ENCODE measurements around the gene RAB3GAP2.
"Not testable (repeated sequence)": the region's sequence is repeated elsewhere in the genome, so short reads cannot be mapped to it uniquely, and the experiment has no call there.

Gene RAB3GAP2, protein sequence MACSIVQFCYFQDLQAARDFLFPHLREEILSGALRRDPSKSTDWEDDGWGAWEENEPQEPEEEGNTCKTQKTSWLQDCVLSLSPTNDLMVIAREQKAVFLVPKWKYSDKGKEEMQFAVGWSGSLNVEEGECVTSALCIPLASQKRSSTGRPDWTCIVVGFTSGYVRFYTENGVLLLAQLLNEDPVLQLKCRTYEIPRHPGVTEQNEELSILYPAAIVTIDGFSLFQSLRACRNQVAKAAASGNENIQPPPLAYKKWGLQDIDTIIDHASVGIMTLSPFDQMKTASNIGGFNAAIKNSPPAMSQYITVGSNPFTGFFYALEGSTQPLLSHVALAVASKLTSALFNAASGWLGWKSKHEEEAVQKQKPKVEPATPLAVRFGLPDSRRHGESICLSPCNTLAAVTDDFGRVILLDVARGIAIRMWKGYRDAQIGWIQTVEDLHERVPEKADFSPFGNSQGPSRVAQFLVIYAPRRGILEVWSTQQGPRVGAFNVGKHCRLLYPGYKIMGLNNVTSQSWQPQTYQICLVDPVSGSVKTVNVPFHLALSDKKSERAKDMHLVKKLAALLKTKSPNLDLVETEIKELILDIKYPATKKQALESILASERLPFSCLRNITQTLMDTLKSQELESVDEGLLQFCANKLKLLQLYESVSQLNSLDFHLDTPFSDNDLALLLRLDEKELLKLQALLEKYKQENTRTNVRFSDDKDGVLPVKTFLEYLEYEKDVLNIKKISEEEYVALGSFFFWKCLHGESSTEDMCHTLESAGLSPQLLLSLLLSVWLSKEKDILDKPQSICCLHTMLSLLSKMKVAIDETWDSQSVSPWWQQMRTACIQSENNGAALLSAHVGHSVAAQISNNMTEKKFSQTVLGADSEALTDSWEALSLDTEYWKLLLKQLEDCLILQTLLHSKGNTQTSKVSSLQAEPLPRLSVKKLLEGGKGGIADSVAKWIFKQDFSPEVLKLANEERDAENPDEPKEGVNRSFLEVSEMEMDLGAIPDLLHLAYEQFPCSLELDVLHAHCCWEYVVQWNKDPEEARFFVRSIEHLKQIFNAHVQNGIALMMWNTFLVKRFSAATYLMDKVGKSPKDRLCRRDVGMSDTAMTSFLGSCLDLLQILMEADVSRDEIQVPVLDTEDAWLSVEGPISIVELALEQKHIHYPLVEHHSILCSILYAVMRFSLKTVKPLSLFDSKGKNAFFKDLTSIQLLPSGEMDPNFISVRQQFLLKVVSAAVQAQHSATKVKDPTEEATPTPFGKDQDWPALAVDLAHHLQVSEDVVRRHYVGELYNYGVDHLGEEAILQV (N-terminal part only)

DNA sequence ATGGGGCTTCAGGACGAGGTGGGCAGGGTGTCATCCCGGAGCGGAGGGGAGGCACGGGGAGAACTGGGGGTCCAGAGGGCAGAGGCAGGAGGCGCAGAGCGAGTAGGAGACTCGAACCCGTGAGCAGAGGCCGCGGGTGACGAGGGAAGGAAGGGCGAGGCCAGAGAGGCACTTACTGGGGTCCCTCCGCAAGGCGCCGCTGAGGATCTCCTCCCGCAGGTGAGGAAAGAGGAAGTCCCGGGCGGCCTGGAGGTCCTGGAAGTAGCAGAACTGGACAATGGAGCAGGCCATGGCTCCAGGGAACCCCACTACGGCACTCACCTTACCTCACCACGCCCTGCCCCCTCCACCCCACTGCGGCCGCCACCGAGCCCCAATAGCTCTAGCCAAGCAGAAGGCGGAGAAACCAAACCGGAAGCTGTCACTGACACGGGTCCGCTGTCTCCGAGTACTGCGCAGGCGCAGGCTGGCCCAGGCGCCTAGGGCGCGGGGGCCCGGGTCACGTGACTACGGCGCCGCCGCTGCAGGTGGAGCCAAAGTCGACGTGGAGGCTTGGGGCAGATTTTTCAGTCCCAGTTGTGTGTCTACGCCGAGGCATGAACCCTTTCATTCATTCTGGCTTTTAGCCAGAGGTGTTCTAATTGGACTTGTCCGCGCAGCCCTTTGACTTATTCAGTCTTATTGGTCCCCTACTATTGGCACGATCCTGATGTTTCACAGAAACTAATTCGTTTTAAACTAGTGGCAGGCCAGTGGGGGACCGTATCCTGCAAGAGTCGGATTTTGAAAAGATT is at the start of gene RAB3GAP2:
TSS of gene RAB3GAP2 (minus strand) at position 407 of the 794 bp plus-strand sequence. CDS start at position 291, 116 bp downstream.
- DNase-seq, result peak; percentile 95

DNA sequence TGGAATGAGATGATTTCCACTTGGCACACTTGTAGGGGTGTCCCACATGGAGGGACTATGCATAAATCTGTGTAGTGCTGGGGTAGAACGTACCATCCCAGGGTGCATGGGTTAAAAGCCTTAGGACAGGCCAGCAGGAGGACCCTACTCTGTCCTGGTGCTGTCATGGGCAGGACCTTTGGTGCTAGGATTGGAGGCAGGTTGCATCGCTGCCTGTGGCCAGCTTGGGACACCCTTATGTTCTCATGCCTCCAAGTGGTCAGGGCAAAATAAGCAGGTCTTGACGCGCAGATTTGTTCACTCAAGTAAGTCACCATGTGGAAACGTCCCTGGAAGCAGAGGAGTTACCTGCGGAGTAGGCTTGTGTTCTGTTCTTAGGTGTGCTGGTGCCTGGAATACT is 49.5 kb upstream of the RAB3GAP2 start:
- no peak for DNase-seq

DNA sequence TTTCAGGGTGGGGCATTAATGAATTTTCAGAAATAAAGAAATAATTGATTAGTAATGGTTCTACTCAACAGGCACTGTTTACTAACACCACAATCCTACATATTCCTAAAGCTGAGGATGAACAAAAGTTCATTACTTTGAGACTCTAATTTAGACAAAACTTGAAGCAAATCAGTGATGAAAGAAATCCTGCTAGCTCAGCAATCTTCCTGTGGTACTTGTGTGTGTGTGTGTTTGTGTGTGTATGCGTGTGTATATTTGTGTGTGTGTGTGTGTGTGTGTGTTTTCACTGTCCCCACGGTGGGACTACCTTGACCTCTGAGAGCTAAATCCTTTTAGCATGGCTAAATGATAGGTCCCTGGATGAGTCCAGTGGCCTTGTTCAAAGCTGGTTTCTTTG is 48.5 kb upstream of the RAB3GAP2 start:
- DNase-seq, result no peak

DNA sequence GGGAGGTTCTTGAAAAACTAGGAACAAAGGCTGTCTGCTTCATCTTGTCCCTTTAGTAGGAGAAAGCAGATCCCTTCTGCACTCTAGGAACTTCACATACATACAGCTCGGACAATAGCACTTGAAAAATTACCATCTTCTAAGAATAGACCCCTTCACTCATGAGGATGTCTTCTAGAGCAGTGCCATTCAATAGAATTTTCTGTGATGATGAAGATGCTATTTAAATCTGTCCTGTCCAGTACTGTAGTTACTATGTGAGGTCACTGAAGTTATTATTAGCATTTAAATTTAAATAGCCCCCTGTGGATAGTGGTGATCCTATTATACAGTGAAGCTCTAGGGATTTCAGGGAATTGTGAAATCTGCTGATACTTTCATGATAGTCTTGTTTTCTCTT is 46.4 kb upstream of the RAB3GAP2 start:
- DNase-seq, result no peak

DNA sequence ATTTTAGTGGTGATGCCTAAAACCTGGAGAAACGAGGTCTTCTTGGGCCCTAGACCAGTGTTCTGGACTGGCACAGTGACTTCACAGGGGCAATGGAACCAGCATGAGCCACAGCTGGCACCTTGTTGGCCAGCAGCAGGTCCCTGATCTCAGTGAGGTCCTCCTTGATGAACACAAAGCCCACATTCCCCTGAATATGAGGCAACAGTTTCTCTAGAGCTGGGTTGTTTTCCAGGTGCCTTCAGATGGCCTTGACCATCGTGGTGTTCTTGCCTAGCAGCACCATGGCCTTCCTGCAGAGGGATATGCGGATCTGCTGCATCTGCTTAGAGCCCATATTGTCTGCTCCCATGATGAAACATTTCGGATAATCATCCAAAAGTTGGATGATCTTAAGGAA is 44.9 kb upstream of the RAB3GAP2 start:
- DNase-seq, result no peak

DNA sequence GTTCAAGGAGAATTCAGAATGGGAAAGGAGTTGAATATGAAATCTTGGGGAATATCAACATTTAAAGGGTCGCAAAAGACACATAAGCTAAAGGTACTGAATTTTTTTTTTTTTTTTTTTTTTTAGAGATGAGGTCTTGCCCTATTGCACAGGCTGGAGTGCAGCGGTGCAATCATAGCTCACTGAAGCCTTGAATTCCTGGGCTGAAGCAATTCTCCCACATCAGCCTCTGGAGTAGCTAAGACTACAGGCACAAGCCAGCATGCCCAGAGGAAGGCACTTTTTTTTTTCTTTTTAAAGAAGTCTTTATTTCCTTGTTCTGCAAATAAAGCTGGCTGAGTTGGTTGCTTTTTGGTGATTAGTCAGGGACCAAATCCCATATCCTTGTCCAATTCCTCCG is 44.1 kb upstream of the RAB3GAP2 start:
- no peak for DNase-seq

DNA sequence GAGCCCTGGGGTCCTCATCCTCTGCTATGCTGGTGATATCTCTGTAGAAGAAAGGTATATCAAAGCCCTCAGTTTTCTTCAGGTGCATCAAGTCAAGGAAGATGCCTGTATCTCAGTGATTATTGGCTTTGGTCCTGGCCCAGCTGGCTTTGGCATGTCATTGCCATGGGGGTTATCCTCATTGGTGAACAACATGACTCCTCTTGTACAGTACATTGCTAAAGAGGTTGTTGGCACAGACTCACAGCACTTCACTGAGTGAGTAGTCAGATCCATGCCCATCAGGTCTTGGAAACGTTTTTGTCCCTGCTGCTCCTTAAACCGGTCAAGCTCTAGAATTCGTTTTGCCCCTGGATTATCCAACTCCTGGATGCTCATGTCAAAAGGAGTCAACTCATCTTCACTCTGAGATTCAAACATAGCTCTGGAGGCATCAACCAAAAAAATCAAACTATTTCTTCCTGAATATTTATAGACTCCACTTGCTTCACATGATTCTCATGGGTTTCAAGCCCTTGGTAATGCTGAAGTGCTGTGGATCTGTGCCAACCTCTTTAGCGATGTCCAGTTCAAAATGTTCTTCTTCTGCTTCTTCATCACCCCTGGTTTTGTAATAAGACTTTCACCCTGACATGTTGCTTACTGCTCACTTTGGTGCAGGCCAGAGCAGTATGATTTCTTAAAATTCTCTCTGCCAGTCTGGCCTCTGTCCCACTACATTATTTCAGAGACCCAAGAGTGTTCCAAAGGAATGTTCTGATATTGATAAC is 43.0 kb upstream of the RAB3GAP2 start:
- no peak for DNase-seq

DNA sequence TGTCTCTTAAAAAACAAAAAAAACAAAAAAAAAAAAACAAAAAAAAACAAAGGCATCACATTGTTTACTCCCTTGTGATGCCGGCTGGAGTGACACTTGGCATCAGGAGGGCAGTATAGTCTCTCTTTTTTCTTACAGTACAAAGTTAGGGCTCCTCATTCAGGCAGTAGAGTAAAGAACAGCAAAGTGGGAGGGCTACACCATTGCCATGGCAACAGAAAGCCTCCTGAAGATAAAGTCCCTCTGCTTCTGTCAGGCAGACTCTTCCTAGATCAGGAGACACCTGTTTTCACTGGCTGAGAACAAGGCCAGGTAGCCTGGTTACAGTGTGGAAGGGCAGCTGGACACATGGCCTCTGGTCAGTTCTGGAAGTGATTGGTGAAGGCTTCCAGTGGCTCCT is 41.3 kb upstream of the RAB3GAP2 start:
- DNase-seq, result no peak

DNA sequence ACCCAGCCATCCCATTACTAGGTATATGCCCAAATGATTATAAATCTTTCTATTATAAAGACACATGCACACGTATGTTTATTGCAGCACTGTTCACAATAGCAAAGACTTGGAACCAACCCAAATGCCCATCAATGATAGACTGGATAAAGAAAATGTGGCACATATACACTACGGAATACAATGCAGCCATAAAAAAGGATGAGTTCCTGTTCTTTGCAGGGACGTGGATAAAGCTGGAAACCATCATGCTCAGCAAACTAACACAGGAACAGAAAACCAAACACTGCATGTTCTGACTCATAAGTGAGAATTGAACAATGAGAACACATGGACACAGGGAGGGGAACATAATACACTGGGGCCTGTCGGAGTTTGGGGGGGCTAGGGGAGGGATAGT is 37.9 kb upstream of the RAB3GAP2 start:
- not testable (repeated sequence) for DNase-seq

DNA sequence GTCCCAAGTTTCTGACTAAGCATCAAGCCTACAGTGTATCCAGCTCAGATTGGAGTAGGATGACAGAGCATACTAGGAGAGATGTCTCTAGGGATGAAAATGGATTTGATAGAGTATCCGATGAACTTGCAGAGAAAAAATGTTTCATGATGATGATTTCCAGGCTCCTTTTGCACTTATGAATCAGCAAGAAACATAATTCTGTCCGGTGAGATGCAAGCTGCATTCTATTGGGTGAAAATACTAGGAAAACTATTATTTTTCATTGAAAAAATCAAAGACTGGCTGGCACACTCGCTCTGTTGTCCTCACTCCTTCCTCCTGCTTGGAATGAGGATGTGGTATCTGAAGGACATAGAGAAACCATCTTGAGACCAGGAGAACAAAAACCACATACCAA is 35.4 kb upstream of the RAB3GAP2 start:
- no peak for DNase-seq

DNA sequence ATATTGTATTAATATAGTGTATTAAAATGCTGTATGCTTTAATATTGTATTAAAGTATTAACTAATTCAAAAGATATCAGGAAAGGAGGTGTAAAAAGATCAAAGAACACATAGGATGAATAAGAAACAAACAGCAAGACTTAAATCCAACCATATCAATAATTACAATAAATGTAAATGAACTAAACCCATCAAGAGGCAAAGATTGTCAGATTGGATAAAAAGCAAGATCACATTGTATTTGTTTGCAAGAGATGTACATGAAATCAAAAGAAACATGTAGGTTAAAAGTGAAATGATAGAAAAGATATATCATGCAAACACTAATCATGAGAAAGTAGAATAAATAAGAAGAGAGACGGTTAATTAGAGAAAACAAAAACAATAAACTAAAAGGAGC is 34.1 kb upstream of the RAB3GAP2 start:
- DNase-seq, result no peak

DNA sequence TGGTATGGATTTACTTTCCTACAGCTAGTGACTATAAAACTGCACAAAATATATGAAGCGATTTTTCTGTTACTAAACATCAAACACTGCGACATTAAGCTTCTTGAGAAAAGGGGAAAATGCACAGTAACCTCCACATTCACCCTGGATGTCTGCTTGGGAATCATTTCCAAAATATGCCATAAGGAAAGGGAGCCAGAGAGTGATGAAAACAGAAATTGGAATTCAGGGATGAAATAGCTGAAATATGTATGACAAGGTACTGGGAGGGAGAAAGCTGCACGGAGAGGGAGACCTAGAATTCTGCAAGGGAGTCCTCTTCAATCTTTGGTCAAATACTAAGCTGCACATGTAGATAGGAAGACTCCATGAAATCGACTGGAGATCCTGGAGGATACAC is 31.6 kb upstream of the RAB3GAP2 start:
- no peak for DNase-seq

DNA sequence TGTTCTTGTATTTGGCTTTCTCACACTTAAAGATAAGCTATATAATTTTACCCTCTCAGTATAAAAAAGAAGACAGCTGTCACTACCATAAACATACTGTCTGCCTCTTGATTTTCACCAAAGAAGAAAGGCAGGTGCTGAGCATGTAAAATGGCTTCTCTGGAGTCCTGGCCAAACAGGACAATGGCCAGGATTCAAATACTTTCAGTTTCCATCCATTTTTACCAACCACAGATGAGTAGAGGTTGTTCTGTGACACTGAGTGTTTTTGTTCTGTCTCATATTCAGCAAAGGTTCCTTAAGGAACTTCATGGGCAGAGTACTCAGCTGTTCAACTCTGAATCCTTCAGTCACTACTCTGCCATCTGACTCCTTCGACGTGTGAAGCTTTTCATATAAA is 29.4 kb upstream of the RAB3GAP2 start:
- no peak for DNase-seq

DNA sequence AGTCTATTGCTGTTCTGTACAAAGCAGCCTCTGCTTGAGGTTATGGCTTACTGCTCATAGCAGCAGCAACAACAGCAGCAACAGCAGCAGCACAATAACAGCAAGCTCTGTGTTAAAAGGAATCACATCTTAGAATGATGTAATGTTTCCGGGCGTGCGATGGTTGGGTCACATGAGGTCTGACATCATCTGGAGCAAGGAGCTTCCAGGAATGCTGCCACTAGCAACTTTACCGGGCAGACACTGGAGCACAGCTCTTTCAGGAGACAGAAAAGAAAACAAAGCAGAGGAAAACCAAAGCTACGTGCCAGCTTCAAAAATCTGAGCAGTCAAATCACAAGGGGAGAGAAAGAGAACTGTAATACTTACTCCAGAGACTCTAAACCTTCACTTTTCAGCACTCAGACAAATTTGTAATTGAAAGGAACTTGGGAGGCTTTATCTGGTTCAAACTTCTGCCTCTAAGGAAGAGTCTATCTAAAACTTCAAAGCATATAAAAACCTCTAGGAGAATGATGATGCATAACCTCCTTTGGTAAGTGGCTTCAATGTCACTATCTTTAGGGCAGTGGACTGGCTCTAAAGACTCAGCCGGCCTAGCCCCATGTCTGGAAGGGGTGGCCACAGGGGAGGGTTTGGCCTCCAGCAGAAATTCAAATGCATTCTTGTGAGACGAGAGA is 28.3 kb upstream of the RAB3GAP2 start:
- DNase-seq, result no peak

DNA sequence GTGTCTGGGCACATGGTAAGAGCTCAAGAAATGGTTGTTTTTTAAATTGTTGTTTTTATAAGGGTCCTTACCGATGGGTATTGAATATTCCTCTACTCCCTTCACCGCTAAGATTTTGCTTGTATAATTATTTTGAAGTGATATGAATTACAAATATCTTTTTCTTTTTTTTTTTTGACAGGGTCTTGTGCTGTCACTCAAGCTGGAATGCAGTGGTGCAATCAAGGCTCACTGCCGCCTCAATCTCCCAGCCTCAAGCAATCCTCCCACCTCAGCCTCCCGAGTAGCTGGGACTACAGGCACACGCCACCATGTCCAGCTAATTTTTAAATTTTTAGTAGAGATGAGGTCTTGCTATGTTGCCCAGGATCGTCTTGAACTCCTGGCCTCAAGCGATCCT is 27.1 kb upstream of the RAB3GAP2 start:
- DNase-seq, result no peak

DNA sequence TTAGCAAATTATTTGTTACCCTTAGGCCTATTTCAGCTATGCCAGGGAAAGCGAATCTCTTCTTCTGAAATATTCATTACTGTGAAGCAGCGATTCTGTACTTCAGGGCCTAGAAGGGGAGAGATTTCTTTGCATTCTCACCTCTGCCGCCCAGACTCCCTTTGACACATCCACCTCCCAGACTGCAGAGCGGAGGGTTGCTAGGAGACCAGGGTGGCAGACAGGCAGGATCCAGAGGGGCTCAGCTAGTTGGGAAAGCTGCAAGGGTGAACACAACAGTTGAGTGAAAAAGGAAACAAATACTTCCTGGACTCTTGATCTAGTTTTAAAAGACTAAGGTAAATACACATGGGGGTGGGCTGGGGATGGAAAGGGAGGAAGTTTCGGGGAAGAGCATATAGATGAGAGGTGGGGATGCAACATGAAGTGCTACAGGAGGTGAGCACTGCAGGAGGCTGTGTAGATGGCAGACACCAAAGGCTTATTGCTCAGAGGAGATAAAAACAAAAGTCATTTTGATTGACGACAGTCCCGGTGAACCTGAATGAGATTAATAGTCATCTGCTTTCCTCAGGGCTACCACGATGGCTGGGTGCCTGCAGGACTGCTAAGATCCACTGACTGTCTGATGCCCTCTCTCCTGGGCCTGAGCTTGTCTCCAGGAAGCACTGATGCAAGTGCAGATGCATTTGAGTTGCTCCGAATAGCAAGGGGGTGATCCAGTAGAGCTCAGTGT is 26.4 kb upstream of the RAB3GAP2 start:
- no peak for DNase-seq

DNA sequence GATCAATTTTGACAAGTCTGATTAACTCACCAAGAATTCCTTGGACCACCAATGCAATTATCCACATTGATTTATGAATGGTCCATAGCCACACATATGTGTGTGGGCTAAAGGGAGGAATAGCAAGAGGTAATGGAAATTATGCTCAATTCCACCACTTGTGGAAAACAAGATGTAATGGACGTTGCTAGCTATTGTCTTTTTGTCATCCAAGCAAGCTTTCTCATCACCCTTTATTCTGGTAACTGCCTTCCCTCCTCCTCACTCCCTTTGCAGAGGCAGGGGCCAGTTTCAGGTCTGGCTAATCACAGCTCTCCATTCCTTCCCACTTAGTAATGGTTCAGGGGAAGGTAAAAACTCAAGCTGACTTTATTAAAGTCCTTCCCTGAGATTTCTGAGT is 24.7 kb upstream of the RAB3GAP2 start:
- no peak for DNase-seq

DNA sequence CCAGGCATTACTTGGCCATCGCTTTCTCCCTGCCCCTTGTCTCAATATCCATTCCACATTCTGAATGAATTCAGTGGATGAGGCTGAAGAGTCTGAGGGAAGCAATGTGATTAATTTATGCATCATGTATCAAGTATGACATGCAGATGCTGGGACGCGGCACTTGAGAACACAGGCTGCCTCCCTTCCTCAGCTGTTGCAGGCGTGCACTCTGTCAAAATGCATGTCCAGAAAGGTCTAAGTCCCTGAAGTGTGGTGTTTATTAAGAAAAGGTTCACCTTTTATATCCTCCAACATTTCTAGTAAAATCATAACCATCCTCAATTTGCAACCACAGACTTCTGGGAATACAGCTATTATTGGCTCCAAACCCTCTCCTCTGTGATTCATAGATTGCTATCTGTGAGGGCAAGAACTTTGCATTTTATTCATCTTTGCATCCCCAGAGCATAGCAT is 22.6 kb upstream of the RAB3GAP2 start:
- DNase-seq, result no peak

DNA sequence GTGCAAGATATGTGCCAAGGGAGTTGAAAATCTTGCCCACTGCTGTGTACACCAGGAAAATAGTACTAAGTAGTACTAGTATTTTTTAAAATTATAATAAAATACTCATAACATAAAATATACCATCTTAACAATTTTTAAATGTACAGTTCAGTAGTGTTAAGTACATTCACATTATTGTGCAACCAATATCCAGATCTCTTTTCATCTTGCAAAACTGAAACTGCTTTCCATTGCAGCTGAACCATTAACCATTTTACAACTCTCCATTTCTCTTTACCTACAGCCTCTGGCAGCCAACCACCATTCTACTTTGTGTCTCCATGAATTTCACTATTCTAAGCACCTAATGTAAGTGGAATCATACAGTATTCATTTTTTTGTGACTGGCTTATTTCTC is 19.3 kb upstream of the RAB3GAP2 start:
- DNase-seq, result no peak

DNA sequence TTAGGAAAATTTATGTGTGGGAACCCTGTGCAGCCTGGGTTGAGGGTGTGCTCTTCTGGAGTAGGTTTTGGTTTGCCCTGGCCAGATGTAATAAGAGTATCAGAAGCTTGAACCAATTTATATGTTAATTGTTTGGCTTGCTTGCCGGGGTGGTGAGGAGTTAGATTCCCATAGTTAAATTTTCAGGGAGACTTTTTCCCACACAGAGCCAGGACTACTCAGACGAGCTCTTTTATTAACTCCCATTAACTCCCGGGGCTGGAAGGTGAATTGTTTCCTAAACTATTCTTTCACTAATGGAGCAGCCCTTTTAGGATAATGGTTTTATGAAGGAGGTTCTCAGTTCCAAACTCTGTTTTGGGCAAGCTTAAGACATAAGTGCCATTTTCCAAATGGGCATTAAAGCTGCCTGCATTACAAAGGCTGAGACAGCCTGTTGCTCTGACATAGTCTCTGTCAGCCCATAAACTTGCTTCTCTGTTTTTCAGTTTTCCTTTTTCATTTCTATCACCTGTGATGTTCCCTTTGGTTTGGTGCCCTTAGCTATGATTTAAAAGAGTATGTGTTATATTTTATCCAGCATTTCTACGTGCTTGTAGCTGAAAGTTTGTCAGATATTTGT is 18.0 kb upstream of the RAB3GAP2 start:
- no peak for DNase-seq

Measured in activated effector memory CD4-positive, alpha-beta T cell treated with Interleukin-2 at 50 U/mL for 16 hours (primary cell).